A673 (cell line): ENCODE data around the gene OR51A4.

Experiments used
- EZH2 ChIP-seq: fragments of 200-600 bp; sonication (generic); IDR thresholded peaks from 2 replicates; pipeline ENCODE4 v1.6.1; 2017; ENCODE audit warnings: borderline replicate concordance, low read depth, mild to moderate bottlenecking, mixed read lengths, antibody characterized with exemption, low read length; ENCODE audit not compliant: poor library complexity, severe bottlenecking
- TF ChIP-seq, protein P1 (sequence below): fragments of 300-800, 200-600 bp; sonication (generic); conservative IDR thresholded peaks from 2 replicates; pipeline ENCODE4 v1.5.1; 2017; ENCODE audit warnings: low read depth, mild to moderate bottlenecking, antibody characterized with exemption, low read length, moderate library complexity, mixed read lengths

DNA sequence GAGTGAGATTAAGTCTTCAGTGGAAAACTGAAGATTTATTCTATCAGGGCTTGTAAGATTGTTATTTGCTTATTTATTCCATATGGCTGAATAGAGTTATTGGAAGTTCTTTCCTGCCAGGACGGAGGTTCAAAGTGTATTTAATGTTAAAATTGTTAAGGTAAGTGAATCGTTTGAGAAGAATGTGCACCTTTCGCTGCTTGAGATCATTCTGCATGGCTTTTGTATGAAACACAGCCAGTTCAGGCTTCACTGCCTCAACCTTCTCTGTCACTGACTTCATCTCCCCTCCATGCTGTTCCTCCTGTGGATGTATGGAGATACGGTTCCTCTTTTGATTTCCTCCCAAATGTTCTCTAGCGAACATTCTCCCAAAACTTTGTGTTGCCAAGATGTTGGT, 28.0 kb upstream of the OR51A4 start:
- TF ChIP-seq, protein P1, sequence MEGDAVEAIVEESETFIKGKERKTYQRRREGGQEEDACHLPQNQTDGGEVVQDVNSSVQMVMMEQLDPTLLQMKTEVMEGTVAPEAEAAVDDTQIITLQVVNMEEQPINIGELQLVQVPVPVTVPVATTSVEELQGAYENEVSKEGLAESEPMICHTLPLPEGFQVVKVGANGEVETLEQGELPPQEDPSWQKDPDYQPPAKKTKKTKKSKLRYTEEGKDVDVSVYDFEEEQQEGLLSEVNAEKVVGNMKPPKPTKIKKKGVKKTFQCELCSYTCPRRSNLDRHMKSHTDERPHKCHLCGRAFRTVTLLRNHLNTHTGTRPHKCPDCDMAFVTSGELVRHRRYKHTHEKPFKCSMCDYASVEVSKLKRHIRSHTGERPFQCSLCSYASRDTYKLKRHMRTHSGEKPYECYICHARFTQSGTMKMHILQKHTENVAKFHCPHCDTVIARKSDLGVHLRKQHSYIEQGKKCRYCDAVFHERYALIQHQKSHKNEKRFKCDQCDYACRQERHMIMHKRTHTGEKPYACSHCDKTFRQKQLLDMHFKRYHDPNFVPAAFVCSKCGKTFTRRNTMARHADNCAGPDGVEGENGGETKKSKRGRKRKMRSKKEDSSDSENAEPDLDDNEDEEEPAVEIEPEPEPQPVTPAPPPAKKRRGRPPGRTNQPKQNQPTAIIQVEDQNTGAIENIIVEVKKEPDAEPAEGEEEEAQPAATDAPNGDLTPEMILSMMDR: no peak
- no peak for TF ChIP-seq EZH2
